T-helper 2 cell (primary cell): ENCODE results near the gene SRBD1.

Source experiments
- DNase-seq, 5 experiments: peaks; one replicate each; pipeline versions ENCODE4 v3.0.0 to v3.0.0-alpha.2; 2012 to 2022

The SRBD1 gene

DNA sequence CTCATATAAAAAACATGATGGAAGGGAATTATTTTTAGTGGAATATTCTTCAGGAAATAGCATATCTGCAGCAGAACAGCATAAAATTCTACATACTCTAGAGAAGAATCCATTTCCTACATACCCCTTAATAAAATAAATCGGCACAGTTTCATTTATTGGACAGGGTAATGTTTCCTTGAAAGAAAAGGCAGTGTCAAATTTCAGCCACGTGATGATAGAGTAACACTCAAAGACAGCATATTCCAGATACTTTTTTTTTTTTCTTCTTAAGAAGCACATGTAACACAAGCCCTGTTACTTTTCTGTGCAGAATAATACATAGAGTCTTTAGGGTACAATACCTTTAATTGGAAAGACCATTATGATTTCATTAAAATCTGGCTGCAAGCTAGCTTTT, 204.4 kb downstream of the SRBD1 start:
- DNase-seq, result no peak

DNA sequence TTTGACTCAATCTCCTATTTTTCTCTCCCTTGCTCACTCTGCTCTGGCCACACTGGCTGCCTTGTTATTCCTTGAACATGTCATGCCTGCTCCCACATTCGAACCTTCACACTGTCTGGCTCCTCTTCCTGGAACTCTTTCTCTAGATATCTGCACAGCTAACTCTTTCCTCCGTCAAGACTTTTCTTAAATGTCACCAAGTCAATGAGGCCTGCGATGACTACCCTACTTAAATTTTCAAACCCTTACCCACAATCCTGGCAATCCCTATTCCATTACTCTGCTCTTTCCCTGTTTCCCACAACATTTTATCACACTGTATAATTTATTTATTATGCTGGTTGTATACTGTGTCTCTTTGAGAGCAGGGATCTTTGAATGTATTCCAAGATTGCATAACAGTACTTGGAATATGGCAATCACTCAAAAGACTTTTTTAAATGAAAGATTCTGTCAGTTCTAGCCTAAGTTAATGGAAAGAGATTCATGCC, 206.2 kb downstream of the SRBD1 start:
- no peak for DNase-seq

DNA sequence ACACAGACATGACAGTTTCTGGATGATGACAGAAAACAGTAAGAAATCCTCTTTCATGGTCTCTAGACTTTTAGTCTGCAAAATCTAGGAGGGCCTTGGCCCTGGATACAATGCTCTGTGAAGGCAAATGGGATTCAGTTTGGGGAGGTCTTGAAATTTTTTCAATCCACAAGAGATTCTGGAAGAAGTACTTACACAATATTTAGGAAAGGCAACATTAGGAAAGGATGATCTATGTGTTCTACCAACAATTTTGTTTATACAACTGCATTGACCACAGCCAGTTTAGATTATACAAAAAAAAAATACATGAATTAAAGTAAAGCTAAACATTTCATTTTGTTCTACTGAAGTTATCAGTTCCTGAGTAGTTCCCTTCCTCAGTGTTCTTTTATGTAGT, 208.0 kb downstream of the SRBD1 start:
- DNase-seq, result no peak

DNA sequence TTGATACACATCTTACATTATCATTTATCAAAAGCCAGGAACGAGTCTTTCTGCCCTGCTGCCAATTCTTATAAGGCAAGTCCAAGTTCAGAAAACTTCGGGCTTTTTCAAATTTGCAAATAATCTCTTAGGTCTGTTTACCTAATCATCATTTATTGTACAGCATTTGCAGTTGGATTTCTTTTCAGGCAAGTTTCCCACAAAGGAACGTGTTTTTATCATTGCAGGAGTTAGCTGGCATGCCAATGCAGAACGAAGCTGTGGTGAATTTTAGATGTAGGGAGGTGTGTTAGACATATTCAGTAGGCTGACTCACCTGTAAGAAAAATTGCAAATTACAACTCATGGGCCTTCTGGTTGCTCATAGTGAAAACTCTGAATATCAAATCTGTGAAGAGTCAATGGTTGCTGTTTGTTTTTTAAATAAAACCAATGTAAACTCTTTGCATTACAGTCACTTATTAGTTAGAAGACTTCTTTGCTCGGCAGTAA, 209.6 kb downstream of the SRBD1 start:
- DNase-seq, result no peak

DNA sequence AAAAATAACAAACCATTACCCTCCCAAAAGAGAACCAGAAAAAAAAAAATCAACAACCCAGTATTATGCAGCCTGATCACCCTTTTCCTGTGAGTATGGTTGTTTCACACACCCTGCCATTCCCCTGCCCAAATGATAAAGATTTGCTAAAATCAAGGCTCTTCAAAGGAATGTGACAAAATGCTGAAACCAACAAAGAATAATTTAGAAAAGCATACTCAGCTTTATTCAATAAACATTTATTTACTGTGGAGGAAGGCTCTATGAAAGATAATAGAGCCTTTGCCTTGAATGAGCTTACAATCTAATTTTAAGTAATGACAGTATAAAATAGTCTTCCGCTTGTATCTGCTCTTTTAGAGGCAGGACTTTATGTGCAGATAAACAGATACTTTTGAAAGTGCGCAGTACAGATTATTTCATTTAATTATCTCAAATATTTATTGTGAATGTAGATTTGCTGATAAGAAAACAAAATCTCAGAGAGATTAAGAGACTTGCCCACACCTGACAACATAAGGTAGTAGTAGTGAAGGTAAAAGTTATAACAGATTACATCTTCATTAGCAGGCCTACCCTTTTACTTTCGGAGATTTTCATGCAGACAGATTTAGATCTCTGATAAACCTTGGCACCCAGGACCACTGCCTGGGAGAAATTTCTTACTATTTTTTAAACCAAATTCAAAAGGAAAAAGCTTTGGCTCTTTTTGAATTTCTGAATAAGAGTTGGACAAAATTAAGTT, 211.9 kb downstream of the SRBD1 start:
- DNase-seq, result no peak

DNA sequence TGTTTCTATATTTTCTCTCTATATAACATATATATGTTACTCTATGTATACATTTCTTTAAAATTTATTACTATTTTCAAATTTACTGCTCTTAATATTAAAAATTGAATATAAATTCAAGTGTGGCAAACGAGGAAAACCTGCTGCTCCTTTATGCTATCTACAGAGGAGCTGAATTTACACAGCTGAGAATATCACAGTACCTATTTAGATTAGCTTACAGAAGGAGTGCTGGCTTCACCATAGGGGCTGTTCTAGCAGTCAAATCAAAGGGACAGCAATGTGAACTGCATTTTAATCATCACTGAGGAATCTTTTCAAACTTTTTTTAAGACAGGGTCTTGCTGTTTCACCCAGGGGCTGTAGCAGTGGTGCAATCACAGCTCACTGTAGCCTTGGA, 213.8 kb downstream of the SRBD1 start:
- no peak for DNase-seq

DNA sequence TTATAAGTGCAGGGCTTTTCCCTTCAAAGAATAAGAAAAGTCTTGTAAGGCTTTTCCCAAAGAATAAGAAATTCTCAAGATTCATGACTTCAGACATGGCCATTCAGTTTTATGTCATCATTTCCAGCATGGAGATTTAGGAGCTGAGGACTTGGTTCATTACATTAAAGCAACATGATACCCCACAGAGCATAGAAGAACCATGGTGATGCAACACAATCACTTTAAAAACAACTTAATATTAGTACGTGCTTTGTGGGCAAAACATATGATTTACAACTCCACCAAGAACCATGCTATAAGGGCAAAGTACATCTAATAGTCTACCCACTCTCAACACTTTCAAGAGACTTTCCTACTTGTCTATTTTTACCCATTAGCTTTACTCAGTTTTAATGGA, 214.4 kb downstream of the SRBD1 start:
- no peak for DNase-seq

DNA sequence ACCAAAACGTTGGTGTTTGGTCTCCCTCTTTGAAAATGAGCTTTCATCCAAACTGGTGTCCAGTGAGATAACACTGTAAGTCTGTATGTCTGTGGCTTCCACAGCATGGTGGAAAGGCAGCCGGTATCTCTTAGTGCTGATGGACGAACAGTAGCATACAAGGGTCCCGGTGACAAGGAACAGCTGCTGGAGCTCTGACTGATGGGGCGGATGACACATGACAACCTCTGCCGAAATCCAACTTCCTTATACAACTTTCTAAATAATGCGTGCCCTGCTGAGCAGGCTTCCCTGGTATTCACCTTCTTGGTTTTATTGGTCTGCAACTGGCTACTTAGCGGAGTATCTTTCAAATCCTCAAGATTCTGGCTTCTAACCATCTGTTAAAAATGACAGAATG, 216.2 kb downstream of the SRBD1 start:
- DNase-seq, result no peak

DNA sequence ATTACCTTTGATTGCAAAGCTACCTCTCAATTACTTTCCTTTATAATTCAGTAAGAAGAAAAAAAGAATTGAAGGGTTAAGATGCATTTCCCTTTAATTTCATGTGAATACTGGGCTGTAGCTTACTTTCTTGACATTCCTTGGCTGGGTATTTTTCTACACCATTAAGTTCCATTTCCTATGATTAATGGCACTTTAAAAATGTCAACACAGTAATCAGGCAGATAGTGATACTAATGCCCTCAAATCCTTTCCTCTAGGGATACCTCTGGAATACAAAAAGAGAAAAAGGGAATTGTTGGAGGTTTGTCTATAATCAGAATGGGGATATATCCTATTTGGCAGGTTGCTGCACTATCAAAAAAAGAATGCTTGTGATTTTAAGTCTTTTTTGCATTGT, 216.9 kb downstream of the SRBD1 start:
- no peak for DNase-seq

DNA sequence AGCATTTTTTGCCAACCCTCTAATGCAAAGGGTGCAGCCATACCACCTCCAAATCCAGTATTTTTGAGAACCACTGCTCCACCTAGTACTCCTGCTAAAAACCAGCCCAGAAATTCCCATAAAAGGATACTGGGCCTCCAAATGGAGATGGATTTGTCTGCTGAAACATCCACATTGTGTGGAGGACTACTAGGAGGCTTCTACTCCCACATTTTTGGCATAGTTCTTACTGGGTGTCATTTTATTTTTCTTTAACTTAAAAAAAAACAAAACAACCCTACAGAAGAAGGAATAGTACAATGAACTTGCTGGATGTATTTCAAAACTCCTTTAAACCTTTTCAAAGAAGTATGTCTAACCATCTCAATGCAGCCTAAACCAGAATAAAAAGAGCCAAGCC, 219.2 kb downstream of the SRBD1 start:
- DNase-seq, result no peak

DNA sequence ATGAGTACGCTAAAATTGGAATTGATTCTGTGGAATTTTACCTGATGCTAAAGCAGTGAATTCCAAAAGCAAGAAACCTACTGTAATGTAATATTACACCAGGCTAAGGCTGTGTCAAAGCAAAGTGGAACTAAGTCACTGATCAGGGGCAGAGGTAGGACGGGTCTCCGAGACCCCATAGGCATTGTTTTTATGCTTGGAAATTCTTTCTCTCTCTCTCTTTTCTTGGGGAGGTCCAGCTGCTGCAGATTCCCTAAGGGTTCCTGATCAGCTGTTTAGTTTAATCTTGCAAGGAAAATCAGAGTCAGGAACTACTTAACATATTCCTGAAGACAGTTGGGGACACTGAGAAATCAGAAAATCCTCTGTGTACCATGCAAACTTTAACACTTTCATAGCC, 220.2 kb downstream of the SRBD1 start:
- no peak for DNase-seq

DNA sequence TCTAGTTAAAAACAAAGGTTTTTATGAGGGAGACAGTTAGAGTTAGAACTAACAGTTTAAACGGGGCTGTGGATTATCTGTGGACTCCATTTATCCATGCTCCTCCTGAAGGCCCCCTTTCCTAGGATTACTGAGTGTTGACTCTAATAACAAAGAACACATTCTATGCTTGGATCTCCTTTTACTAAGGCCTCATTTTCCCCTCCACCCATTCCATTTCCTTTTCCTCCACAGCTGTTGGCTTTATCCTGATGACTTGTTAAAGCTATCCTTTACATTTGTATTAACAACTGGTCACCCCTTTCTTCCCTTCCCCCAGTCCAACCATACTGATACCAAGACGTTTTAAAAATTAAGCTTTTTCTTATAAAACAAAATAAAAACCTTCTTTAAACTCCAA, 220.6 kb downstream of the SRBD1 start:
- no peak for DNase-seq

DNA sequence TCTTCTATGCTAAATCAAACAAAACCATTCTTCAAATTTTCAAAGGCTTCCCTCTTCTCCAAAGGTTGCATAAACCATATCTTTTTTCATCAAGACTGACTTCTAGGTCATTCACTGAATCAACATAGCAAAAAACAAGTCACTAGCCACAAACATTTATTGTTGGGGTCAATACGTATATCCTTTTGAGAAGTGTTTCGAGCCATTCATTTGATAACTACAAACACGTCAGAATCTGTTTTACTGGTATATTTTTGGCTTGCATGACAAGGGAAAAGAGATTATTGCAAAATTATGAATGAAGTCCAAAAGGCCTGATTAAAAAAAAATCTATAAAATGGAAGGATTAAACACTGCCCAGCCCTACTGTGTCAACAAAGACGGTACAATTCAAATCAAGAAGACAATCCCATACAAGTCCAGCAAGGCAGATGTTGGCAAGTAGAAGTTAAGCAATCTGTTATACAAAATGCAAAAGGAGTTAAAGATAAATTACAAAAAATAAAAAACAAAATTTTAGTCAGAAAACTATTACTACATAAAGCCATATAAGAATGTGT, 222.4 kb downstream of the SRBD1 start:
- no peak for DNase-seq

DNA sequence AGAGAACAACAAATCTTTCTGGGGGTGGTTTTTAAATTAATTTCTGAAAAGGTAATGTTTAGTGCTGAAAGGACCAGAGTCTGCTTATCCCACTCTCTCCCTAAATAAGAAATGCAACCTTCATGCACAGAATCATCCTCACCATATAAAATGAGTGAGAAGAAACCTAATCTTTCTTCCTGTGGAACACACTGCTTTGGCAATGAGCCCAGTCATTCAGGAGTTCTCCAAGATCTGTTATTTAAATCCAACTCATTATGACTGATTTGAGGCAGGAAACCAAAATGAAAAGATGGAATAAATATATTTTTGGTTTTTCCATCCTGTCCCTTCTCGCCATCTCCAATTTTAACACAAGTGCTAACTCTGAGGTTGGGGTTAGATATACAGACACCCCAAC, 228.3 kb downstream of the SRBD1 start:
- no peak for DNase-seq

DNA sequence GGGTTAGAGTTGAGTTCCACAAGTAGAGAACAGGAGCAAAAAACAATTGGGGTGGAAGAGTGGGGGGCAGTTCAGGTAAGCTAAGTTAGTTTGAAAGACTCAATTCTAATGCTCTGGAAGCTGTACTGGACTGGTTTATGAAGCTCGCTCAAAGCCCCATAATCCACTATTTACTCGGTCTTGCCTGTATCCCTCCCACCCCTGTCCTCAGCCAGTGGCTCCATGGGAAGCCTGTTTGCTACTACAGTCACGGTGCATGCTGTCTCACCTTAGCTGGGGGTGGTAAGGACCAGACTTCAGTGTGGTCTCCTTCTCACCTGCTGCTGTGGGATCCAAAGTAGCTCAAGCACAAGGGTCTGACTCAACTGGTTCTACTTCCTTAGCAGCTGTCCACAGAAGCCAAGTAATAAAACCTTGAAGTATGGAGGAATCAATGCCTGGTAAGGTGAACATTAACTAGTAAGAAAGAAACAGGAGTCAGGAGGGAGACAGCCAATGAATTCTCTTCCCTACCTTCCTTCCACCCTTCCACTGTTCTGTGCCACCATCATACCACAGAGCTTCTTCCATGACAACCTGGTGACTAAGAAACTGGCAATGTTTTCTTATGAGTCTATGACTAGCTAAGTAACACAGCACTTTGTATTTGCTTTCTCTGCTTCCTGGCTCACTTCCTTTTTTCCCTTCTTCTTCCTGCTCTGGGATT, 230.8 kb downstream of the SRBD1 start:
- DNase-seq, result no peak

DNA sequence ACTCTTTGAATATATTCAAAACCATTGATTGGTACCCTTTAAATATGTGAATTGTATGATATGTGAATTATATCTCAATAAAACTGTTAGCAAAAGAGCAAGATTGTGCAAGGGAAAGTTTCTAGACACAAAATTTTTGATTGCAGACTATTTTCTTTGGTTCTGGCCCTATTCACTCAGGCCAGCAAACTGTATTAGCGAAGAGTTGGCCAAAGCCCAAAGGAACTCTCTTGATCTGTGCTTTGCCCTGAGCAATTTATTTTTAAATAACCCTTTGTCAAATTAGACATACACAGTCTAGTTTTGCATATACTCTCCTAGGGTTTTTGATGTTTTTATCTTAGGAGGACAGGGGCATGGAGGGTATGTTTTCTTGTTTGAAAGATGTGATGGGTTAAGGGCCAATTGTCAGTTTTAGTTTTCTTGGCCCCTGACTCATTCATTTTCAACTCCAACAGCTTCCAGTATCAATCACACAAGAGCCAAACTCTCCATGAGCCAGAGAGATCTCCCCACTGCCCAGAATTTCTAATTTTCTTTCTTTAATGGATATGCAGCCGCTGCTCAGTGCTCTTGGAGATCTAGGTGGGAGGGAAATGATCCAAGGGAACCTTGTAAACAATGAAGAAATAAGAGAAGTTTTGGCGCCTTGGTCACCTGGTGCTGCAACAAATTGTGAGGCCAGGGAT, 231.5 kb downstream of the SRBD1 start:
- no peak for DNase-seq

DNA sequence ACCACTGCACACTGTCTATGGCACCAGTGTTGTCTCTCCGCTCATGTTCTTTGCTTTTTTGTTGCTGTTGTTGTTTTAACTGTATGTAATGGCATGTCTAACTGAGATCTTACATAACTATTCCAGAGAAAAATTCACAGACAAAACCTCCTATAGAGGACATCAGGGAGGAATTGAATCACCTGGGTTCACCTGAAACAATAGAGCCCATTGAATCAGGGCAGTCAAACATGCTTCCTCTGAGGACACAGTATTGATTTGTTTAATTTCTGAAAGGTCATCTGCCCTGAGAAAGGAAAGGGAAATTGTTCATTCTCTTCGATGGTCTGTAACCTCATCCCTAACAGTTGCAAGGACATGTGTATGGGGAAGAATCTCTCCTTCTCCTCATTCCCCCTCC, 237.5 kb downstream of the SRBD1 start:
- DNase-seq, result no peak

DNA sequence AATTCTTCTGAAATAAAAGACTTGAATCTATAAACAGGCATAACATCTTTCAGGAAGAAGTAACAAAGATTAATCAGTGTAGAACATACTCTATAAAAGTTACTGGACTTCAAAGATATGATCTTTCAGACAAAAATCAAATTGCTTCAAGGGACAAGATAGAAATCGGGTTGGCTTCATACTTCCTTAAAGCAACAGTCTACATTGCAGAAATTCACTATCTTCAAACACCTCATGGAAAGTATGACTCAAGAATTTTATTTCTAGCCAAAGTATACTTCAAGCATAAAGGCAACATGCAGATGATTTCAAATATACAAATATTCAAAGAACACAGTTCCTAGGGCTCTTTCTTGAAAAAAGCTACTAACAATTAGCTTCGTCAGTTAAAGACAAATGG, 240.7 kb downstream of the SRBD1 start:
- no peak for DNase-seq

DNA sequence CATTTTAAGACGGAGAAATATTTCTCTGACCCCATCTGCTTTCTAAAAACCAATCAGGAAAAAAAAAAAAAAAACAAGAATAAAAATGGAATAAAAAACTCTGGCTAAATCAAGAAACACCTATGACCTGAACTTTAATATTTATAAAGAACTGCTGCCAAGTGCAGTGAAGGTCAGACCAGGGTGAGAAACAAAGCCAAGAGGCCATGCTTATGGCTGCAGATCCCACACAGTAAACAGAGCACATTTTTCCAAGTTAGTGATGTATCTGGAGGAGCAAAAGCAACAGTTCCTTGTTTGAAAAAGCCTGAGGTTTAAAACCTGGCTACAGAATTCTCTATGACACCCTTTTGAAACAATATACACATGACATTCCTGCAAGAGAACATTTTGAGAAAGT, 242.3 kb downstream of the SRBD1 start:
- DNase-seq, result no peak

DNA sequence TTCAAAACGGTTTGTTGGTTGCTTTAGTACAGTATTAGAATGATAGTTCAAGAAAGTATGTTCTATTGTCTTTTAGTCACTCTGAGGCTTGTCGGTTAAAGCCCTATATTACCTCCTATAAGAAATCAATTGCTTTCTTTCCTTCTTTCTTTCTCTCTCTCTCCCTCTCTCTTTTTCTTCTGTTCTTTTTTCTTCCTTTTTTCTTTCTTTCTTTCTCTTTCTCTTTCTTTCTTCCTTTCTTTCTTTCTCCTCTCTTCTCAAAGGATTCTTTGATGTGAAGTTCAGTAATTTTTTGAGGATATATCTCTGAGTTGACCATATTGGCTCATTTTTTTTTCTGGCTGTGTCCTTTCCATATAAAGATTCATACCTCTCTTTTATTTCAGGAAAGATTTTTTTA, 249.4 kb downstream of the SRBD1 start:
- no peak for DNase-seq

DNA sequence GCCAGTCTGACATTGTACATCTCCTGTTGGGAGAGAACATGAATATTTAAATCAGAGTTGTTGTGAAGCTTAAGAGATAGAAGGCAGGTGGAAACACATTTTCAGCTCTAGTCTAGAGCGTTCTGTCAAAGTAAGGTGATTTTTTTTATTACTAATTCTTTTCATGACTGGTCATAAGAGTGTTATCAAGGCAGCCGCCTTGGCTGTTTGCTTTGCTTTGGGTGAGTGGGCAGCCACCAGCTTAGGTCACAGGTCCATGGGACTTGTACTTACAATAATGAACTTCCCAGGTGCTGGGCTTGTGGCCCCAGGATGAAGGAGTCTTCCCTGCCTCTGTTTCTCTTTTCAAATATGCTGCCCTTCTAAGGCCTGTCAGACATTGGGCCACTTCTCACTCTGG, 256.3 kb downstream of the SRBD1 start:
- DNase-seq, result no peak

DNA sequence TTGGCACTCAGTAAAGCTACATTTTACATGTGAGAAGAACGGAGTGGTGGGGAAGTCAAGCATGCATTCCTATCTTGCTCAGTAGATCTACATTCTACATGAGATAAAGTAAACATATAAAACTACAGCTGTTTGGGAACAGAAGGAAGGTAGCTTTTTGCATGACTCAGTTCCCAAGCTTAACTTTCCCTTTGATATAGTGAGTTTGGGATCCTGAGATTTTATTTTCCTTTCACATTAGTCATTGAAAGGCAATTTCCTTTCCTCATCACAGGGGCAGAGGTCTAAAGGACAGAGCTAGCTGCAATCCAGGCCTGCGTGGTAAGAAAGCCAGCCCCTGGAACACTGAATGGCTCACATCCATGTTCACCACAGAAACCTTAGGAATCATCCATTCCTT, 257.2 kb downstream of the SRBD1 start:
- DNase-seq, result no peak

DNA sequence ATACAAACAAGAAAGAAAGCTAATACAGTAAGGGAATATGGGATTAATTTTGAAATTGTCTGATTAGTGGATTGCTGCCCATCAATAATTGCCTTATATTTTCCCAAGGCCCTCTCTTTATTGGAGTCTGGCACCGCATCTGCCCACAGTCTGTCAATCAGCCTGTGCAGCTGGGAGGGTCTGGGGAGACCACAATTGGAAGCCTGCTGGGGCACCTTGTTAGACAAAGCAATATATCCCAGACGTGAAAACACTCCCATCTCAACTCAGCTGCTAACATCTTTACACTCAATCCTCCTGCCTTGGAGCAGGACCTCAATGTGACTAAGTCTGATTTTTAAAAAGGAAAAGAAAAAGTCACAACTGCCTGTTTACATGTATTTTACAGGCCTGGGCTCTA, 258.6 kb downstream of the SRBD1 start:
- DNase-seq, result no peak
